ENCODE measurements around the gene G3BP2.

GRCh38 chr4:75671802-75672421, 1.3 kb downstream of the G3BP2 start:
- TF ChIP-seq CTCF (IDR thresholded peaks at IDR 0.05; ENCODE audit: poor library complexity): no peak
- TF ChIP-seq EZH2 (IDR thresholded peaks at IDR 0.05; ENCODE audit: borderline replicate concordance): no peak
- no peak for TF ChIP-seq EZH2phosphoT487 (IDR thresholded peaks at IDR 0.05; ENCODE audit: low read depth, severe bottlenecking, unreplicated experiment)
